GM18867 (cell line): Measurements from ENCODE around the gene ZBTB46.

Source experiments
- ATAC-seq: cut with Tn5 transposase; IDR thresholded peaks from one replicate; pipeline ENCODE4 v1.9.1; 2021; ENCODE audit warnings: mild to moderate bottlenecking, moderate library complexity; ENCODE audit not compliant: unreplicated experiment

ZBTB46 gene

GRCh38 chr20:63707558-63708300, 123.3 kb downstream of the ZBTB46 start, which contains the start of the genes ARFRP1 and ZGPAT:
Gene ARFRP1, minus strand, starts transcription at chr20:63707976. Its CDS starts 885 bp downstream, at chr20:63707091.
Gene ZGPAT, plus strand, starts transcription at chr20:63708039. Its CDS starts 542 bp downstream, at chr20:63708581.
- ATAC-seq: peak; percentile 64

- peak; percentile 13 for ATAC-seq
These were observed 124.1 kb downstream of the ZBTB46 start for GRCh38 chr20:63706852-63707557.

GRCh38 chr20:63706027-63706695, 124.9 kb downstream of the ZBTB46 start:
- no peak for ATAC-seq

GRCh38 chr20:63705232-63706026, 125.6 kb downstream of the ZBTB46 start:
- ATAC-seq: no peak

GRCh38 chr20:63704749-63705117, 126.3 kb downstream of the ZBTB46 start:
- ATAC-seq: no peak

GRCh38 chr20:63703976-63704748, 126.9 kb downstream of the ZBTB46 start:
- no peak for ATAC-seq

- ATAC-seq: no peak
These were observed 127.5 kb downstream of the ZBTB46 start for GRCh38 chr20:63703471-63703975.

- ATAC-seq: no peak
These were observed 128.2 kb downstream of the ZBTB46 start for GRCh38 chr20:63702751-63703470.

GRCh38 chr20:63702036-63702665, 128.9 kb downstream of the ZBTB46 start:
- ATAC-seq: no peak

- no peak for ATAC-seq
These were observed 129.6 kb downstream of the ZBTB46 start for GRCh38 chr20:63701329-63702035.

- no peak for ATAC-seq
These were observed 130.1 kb downstream of the ZBTB46 start for GRCh38 chr20:63701051-63701328.

- no peak for ATAC-seq
These were observed 130.6 kb downstream of the ZBTB46 start for GRCh38 chr20:63700199-63701050.

- ATAC-seq: no peak
These were observed 131.4 kb downstream of the ZBTB46 start for GRCh38 chr20:63699466-63700198.

GRCh38 chr20:63698739-63699465, 132.2 kb downstream of the ZBTB46 start:
- ATAC-seq: no peak

- ATAC-seq: no peak
These were observed 133.1 kb downstream of the ZBTB46 start for GRCh38 chr20:63697868-63698545.
